Measurements from ENCODE around the gene RAD52. TPM values are rescaled to one million over a fixed set of nuclear protein-coding genes. Genes with fewer than 3 reads are reported as not detected.

Gene RAD52
- total RNA-seq, 1 donor, result 10.1 TPM

GRCh38 chr12:981176-981828, 31.8 kb upstream of the RAD52 start:
- TF ChIP-seq CTCF (IDR thresholded peaks at IDR 0.05; ENCODE audit: extremely low read depth, low read depth, low read length), result no peak
- Histone ChIP-seq H3K79me2 (ENCODE audit: insufficient read depth, low read length) (no peaks in the 10 kb centered on the region), H2AFZ (ENCODE audit: low read length) (no peak overlapping the region), H3K27ac (ENCODE audit: low read depth, low read length) (no peak overlapping the region), H3K4me3 (ENCODE audit: insufficient read depth, low read length) (no peak overlapping the region), H3K27me3 (ENCODE audit: insufficient read depth, low read length) (no peaks in the 10 kb centered on the region), H4K20me1 (ENCODE audit: insufficient read depth, low read length) (no peaks in the 10 kb centered on the region), H3K4me2 (ENCODE audit: insufficient read depth, low read length) (no peak overlapping the region), H3K9me3 (ENCODE audit: low read depth, low read length) (no peaks in the 10 kb centered on the region), H3K36me3 (ENCODE audit: insufficient read depth, low read length) (no peaks in the 10 kb centered on the region), H3K4me1 (ENCODE audit: insufficient read depth, low read length) (no peaks in the 10 kb centered on the region)
- DNase-seq (ENCODE audit: insufficient read length, low spot score, missing footprints), result no peak

- Histone ChIP-seq H4K20me1 (ENCODE audit: insufficient read depth, low read length) (no peaks in the 10 kb centered on the region), H3K4me2 (ENCODE audit: insufficient read depth, low read length) (no peak overlapping the region), H3K36me3 (ENCODE audit: insufficient read depth, low read length) (no peaks in the 10 kb centered on the region), H3K9me3 (ENCODE audit: low read depth, low read length) (no peaks in the 10 kb centered on the region), H3K27ac (ENCODE audit: low read depth, low read length) (no peak overlapping the region), H3K4me3 (ENCODE audit: insufficient read depth, low read length) (no peak overlapping the region), H3K4me1 (ENCODE audit: insufficient read depth, low read length) (no peaks in the 10 kb centered on the region), H3K79me2 (ENCODE audit: insufficient read depth, low read length) (no peaks in the 10 kb centered on the region), H2AFZ (ENCODE audit: low read length) (no peak overlapping the region), H3K27me3 (ENCODE audit: insufficient read depth, low read length) (no peaks in the 10 kb centered on the region)
- no peak for DNase-seq (ENCODE audit: insufficient read length, low spot score, missing footprints)
- no peak for TF ChIP-seq CTCF (IDR thresholded peaks at IDR 0.05; ENCODE audit: extremely low read depth, low read depth, low read length)
These were observed 29.9 kb upstream of the RAD52 start for GRCh38 chr12:979349-979748.

GRCh38 chr12:977156-977555, 27.7 kb upstream of the RAD52 start:
- no peak overlapping the region for H2AFZ ChIP-seq (ENCODE audit: low read length)
- no peak for TF ChIP-seq CTCF (IDR thresholded peaks at IDR 0.05; ENCODE audit: extremely low read depth, low read depth, low read length)

GRCh38 chr12:976644-977043, 27.1 kb upstream of the RAD52 start:
- Histone ChIP-seq H4K20me1 (ENCODE audit: insufficient read depth, low read length) (no peaks in the 10 kb centered on the region), H3K27ac (ENCODE audit: low read depth, low read length) (no peak overlapping the region), H3K4me3 (ENCODE audit: insufficient read depth, low read length) (no peak overlapping the region), H3K79me2 (ENCODE audit: insufficient read depth, low read length) (no peaks in the 10 kb centered on the region), H2AFZ (ENCODE audit: low read length) (no peak overlapping the region), H3K4me2 (ENCODE audit: insufficient read depth, low read length) (no peak overlapping the region), H3K27me3 (ENCODE audit: insufficient read depth, low read length) (no peaks in the 10 kb centered on the region), H3K4me1 (ENCODE audit: insufficient read depth, low read length) (no peaks in the 10 kb centered on the region), H3K36me3 (ENCODE audit: insufficient read depth, low read length) (no peaks in the 10 kb centered on the region), H3K9me3 (ENCODE audit: low read depth, low read length) (no peaks in the 10 kb centered on the region)
- no peak for DNase-seq (ENCODE audit: insufficient read length, low spot score, missing footprints)
- TF ChIP-seq CTCF (IDR thresholded peaks at IDR 0.05; ENCODE audit: extremely low read depth, low read depth, low read length), result no peak

More at GRCh38 chr12:977156-977555, 27.7 kb upstream of the RAD52 start:
- Histone ChIP-seq H3K36me3 (ENCODE audit: insufficient read depth, low read length) (no peaks in the 10 kb centered on the region), H3K9me3 (ENCODE audit: low read depth, low read length) (no peaks in the 10 kb centered on the region), H3K27ac (ENCODE audit: low read depth, low read length) (no peak overlapping the region), H3K4me3 (ENCODE audit: insufficient read depth, low read length) (no peak overlapping the region), H3K4me1 (ENCODE audit: insufficient read depth, low read length) (no peaks in the 10 kb centered on the region), H3K27me3 (ENCODE audit: insufficient read depth, low read length) (no peaks in the 10 kb centered on the region), H3K79me2 (ENCODE audit: insufficient read depth, low read length) (no peaks in the 10 kb centered on the region), H4K20me1 (ENCODE audit: insufficient read depth, low read length) (no peaks in the 10 kb centered on the region), H3K4me2 (ENCODE audit: insufficient read depth, low read length) (no peak overlapping the region)
- no peak for DNase-seq (ENCODE audit: insufficient read length, low spot score, missing footprints)
